ENCODE results near the gene NHLRC4.

DNA sequence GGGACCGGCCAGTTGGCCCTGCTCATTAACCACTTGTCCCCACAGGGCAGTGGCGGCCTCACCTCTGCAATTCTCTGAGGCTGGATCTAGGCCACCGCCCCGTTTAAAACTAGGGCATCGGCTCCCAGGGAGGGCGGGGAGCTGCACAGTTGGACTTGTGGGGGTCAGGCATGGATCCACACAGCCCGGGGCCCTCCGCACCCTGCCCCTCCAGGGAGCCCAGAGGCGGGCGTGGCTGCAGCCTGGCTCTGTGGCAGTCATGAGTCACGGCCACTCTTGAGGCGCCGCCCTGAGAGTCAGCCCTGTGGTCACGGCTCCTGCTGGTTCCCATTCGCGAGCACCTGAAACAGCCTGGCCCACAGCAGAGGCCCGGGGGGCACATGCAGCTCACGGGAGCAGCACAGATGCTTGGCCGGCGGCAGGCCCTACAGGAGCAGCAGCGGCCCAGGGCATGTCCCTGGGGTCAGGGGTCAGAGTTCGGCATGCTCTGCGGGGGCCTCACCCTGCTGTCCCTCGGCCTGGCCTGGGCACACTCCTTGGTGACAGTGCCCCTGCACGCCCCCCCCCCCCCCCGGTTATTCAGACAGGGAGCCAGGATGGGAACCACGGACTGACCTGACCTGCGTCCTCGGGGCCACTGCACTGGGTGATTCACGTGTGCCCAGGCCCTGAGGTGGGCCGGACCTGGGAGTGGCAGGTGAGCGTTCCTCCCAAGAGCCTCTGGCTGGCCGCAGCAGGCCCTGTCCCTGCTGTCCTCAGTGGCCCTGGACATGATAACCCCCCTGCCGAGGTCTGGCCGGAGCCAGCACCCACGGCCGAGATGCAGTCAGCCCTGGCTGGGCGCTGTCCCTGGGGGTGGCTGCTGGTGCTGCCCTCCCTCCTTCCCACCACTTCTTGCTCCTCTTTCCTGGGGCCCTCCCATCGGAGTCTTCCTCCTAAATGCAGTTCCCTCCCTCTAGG is 31.1 kb upstream of the NHLRC4 start:
- TF ChIP-seq EZH2 (IDR thresholded peaks at IDR 0.05; ENCODE audit: borderline replicate concordance, insufficient read depth, low read depth, low read length, poor library complexity, severe bottlenecking) = no peak
- TF ChIP-seq, protein P1, sequence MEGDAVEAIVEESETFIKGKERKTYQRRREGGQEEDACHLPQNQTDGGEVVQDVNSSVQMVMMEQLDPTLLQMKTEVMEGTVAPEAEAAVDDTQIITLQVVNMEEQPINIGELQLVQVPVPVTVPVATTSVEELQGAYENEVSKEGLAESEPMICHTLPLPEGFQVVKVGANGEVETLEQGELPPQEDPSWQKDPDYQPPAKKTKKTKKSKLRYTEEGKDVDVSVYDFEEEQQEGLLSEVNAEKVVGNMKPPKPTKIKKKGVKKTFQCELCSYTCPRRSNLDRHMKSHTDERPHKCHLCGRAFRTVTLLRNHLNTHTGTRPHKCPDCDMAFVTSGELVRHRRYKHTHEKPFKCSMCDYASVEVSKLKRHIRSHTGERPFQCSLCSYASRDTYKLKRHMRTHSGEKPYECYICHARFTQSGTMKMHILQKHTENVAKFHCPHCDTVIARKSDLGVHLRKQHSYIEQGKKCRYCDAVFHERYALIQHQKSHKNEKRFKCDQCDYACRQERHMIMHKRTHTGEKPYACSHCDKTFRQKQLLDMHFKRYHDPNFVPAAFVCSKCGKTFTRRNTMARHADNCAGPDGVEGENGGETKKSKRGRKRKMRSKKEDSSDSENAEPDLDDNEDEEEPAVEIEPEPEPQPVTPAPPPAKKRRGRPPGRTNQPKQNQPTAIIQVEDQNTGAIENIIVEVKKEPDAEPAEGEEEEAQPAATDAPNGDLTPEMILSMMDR (IDR thresholded peaks at IDR 0.05) = no peak
